Neuron (in vitro differentiated cells): Measurements from ENCODE around the gene TMEM18.

Experiments
- H2AFZ ChIP-seq: one replicate; pipeline ENCODE4 v1.6.1; 2013; ENCODE audit warnings: low read depth, mild to moderate bottlenecking, inconsistent platforms, low read length, moderate library complexity
- H3K27me3 ChIP-seq: one replicate; pipeline ENCODE4 v1.6.1; 2013; ENCODE audit warnings: low read length; ENCODE audit not compliant: insufficient read depth
- H3K36me3 ChIP-seq: one replicate; pipeline ENCODE4 v1.6.1; 2013; ENCODE audit warnings: low read length; ENCODE audit not compliant: insufficient read depth
- H3K4me1 ChIP-seq: one replicate; pipeline ENCODE4 v1.6.1; 2013; ENCODE audit warnings: low read length; ENCODE audit not compliant: insufficient read depth
- H3K4me3 ChIP-seq: 2 replicates; pipeline ENCODE4 v1.5.1; 2013; ENCODE audit warnings: mild to moderate bottlenecking, low read length, moderate library complexity
- H3K9me3 ChIP-seq: one replicate; pipeline ENCODE4 v1.6.1; 2013; ENCODE audit warnings: low read length

Gene TMEM18

DNA sequence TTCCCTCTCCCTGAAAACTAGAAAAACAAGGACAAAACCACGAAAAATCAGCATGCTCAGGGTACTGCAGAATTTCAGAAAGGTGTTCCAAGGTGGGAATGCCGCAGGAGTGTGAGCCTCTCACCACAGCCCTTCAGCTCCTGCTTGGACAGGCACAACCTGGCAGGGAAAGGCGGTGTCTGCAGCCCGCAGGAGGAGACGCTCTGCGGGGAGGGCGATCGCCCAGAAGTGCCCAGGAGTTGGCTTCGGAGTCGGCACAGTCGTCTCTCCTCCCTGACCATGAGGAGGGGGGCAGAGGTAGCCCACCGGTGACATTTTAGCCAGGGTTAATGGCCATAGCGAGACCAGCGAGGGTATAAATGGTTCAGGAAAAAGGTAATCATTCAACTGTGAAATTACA is 57.2 kb downstream of the TMEM18 start:
- Histone ChIP-seq H3K27me3 (no peaks in the 10 kb centered on the region), H3K4me1 (no peaks in the 10 kb centered on the region), H2AFZ (no peak overlapping the region), H3K9me3 (no peaks in the 10 kb centered on the region), H3K4me3 (no peak overlapping the region), H3K36me3 (no peaks in the 10 kb centered on the region)

DNA sequence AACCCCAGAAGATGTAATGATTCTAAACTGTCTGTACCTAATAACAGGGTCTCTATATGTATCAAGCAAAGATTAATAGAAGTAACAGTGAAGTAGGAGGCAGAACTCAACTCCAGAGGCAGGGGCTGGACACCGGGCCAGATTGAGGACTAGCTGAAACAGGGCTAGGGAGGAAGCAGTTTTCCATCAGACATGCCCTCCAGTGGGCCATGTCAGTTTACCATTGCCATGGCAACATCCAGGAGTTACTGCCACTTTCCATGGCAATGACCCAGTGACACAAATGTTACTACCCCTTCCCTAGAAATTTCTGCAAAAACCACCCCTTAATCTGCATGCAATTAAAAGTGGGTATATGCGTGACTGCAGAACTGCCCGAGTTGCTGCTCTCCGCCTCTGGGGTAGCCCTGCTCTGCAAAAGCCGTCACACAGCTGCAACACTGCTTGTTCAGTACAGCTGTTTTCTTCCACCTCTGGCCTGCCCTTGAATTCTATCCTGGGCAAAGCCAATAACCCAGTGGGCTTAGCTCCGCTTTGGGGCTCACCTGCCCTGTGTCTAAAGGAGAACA is 58.7 kb downstream of the TMEM18 start:
- H3K4me3 ChIP-seq, result no peak overlapping the region
- H2AFZ ChIP-seq, result no peak overlapping the region
- no peaks in the 10 kb centered on the region for H3K36me3 ChIP-seq
- H3K27me3 ChIP-seq, result no peaks in the 10 kb centered on the region
- no peaks in the 10 kb centered on the region for H3K9me3 ChIP-seq
- H3K4me1 ChIP-seq, result no peaks in the 10 kb centered on the region

DNA sequence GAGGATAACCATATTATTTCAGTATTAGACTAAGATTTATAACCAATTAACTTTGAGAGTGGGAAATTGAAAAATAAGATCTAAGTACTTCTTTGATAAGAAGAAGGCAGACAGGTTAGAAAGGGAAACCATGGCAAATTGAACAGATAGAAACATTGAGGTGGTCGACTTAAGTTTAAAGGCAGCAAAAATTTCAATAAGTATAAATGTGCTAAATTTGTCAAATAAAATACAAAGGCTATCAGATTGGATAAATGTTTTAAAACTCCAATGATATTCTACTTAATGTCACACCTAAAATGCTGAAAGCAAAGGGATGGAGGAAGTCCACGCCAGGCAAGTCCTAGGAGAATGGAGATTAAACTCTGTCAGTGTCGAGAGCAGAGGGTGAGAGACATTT is 59.2 kb downstream of the TMEM18 start:
- H3K9me3 ChIP-seq, result no peaks in the 10 kb centered on the region

More for the DNA sequence above, 59.2 kb downstream of the TMEM18 start:
- no peak overlapping the region for H3K4me3 ChIP-seq
- no peaks in the 10 kb centered on the region for H3K4me1 ChIP-seq
- no peaks in the 10 kb centered on the region for H3K36me3 ChIP-seq
- H3K27me3 ChIP-seq, result no peaks in the 10 kb centered on the region
- H2AFZ ChIP-seq, result no peak overlapping the region
